SHP77 treated with DMSO at 0.1 percent for 48 hours (cell line): ENCODE measurements around the gene STARD7.

ENCODE experiments used
- DNase-seq: peaks from one replicate; lab custom pipeline; 2025; lab: John Stamatoyannopoulos, UW

Gene STARD7

DNA sequence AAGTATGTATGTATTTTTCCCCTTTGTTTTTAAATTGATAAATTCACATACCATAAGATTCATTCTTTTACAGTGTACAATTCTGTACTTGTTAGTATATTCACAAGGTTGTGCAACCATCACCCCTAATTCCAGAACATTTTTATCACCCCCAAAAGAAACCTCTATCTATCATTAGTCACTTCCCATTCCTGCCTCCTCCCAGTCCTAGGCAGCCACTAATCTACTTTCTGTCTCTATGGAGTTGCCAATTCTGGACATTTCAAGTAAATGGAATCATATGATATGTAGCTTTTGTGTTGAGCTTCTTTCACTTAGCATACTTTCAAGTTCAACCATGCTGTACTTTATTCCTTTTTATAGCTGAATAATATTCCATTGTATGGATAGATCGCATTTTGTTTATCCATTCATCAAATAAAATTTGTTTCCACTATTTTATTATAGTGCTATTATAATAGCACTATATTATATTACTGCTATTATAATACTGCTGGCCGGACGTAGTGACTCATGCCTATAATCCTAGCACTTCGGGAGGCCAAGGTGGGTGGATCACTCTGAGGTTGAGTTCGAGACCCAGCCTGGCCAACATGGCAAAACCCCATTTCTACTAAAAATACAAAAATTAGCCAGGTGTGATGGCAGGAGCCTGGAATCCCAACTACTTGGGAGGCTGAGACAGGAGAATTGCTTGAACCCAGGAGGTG is 10.9 kb downstream of the STARD7 start:
- no peak for DNase-seq

DNA sequence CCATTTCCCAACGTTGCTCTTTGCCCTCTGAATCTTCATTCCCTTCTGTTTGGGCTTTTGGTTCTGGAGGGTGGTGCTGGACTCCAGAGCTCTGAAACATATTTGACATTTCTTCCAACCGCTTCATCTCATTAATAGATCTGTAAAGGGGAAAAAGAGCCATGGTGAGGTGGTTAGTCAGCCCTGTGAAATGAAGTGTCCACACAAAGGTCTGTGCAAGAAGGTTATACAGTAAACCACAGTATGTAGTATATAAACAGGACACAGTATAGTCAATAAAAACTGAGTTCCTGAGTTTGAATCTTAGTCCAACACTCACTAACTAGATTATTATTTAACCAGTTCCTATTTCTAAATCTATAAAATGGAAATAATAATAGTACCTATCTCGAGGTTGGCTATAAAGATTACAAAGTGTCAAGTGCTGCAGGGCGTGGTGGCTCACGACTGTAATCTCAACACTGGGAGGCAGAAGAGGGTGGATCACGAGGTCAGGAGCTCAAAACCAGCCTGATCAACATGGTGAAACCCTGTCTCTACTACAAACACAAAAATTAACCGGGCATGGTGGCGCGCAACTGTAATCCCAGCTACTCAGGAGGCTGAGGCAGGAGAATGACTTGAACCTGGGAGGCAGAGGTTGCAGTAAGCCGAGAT is 13.1 kb downstream of the STARD7 start:
- DNase-seq: no peak

DNA sequence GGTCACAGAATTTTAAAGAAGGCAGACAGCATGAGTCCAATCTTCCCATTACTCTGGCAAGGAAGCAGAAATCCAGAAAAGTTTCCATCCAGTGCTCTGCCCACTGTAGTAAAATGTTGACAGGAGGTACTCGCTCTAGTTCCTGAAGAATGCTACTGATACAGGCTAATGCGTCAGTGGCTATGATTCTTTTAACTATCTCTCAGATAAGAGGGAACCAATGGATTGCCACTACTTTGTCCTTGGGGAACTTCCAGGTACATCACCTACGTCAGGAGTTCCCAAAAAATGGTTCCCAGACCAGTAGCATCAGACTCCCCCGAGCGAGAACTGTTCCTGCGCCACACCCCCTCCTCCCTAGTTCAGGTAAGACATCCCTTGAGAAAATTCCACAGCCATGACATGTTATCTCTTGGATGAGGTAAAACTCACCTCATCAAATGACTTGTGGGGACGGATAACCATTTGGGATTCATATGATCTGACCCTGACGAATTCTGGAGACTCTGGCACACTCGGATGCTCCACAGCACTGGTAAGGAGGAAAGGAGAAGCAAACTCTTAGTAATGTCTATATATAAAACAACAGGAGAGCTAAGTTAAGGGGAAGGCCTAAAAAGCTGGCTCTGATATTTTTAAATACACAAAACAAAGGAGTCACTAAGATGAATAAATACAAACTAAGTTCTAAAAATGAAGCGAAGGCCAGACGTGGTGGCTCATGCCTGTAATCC is 16.5 kb downstream of the STARD7 start:
- no peak for DNase-seq

DNA sequence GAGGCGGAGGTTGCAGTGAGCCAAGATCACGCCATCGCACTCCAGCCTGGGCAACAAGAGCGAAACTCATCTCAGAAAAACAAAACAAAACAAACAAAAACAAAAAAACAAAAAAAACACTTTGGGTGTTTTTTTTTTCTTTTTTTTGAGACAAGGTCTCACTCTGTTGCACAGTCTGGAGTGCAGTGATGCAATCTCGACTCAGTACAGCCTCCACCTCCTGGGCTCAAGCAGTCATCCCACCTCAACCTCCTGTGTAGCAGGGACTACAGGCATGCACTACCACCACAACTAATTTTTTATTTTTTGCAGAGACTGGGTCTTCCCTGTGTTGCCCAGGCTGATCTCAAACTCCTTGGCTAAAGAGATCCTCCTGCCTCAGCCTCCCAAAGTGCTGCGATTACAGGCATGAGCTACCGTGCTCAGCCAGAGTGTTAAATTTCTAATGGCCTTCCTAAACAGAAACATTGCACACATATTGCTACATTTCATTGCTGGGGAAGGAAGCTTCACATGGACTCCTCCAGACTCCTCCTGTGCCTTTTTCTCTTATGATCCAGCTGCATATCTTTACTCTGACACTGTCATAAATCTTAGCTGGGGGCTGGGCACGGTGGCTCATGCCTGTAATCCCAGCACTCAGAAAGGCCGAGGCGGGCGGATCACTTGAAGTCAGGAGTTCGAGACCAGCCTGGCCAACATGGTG is 19.7 kb downstream of the STARD7 start:
- no peak for DNase-seq

DNA sequence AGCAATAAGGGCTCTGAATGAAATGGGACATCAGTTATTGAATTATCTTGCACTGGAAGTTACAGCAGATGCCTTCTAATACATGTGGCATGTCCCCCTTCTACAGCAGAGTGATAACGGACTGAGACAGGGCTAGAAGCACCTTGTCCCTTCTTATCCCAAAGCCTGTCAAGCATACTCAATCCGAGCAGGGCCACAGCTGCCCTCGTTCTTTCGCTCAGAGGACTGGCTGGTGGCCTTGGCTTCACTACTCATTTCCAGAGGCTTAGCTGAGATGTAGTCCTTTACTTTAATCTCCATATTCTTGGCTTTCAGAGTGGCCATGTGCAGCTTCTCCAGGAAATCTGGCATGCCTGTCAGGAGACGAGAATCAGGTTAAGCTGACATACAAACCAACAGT is 22.1 kb downstream of the STARD7 start:
- DNase-seq: no peak

DNA sequence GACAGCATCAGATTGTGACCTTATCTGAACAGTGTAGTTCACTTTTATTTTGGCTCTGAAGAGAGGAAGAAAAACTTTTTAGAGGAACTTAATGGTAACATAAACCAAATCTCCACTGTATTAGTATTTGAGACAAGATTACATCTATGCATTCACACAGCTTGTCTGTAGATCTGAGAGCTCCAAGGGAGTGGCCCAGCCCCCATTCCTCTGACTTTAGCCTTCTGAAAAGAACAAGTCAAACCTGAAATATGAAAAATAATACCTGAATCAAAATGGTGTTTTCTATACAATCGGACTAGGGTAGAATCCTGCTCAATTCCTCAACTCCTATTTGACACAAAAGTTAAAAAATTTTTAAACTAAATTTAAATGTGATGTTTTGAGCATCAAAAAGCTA is 23.1 kb downstream of the STARD7 start:
- no peak for DNase-seq

DNA sequence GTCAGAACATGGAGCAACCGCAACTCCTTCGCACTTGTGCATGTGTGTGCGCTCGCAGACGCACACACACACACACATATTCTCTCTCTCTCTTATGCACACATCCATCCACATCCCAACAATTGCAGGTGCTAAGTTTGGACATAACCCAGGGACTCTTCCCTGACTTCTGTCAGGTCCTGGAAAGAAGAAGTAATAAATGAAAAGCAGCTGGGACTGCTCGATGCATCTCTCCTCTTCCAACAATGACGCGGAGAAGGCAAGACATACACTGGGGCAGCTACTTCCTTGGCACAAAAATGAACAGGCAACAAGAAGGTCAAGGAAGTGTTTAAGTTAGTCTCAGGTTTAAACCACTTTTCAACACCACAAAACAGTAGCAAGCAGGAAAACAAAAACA is 23.6 kb downstream of the STARD7 start:
- DNase-seq: no peak

DNA sequence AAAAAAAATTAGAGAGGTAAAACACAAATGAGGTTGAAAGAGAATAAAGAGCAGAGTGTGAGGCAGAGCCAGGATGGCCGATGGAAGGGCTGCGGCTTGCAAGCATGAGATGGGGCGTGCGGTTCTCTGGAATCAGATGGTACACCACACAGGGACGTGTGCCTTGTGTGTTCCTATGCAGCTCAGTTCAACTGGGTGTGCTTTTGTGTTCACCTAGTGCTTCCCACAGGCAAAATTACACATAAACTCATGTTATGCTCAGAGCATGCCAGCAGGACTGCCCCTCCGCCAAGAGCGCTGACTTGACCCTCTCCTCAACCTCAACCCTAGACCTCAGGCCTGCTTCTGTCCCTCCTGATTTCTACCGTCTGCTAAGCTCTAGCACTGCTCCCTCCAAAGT is 24.4 kb downstream of the STARD7 start:
- DNase-seq: no peak

DNA sequence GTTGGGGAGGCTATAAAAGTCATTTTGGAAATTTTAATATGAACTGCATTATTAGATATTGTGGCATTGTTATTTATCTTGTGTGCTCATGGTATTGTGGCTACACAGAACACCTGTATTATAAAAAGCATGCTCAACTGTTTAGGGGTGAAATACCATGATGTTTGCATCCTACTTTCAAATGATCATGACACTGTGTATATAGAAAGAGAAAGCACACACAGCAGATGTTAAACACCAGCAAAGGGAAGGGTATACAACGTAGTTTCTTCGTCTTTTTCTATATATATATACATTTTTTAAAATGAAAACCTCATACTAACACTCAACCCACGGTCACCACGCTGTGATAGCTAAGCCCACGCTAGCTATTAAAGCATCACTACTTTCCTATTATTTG is 27.1 kb downstream of the STARD7 start:
- DNase-seq: no peak

DNA sequence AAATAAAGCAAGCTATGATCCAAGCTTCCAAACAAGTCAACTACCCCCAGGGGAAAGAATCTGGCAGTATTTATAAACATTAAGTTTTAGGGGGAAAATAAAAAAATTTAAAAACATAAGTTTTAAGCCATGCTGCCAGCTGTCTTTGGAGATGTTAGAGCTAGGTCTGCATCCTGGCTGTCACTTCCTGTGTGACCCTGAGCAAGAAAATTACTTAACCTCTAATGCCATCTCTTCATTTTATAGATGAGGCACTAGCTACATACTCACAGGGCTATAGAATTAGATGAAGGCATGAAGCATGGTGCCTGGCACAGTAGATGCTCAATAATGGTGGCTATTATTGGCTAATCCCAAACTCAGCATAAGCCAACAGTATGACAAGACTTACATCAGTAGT is 28.1 kb downstream of the STARD7 start:
- no peak for DNase-seq

DNA sequence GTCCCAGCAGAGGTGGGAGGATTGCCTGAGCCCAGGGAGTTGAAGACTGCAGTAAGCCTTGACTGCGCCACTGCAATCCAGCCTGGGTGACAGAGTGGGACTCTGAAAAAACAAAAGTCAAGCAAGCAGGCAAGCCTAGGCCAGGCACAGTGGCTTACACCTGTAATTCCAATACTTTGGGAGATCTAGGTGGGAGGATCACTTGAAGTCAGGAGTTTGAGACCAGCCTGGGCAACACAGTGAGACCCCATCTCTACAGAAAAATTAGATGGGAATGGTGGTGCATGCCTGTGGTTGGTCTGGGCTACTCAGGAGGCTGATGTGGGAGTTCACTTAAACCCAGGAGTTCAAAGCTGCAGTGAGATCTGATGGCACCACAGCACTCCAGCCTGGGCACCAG is 28.6 kb downstream of the STARD7 start:
- DNase-seq: no peak

DNA sequence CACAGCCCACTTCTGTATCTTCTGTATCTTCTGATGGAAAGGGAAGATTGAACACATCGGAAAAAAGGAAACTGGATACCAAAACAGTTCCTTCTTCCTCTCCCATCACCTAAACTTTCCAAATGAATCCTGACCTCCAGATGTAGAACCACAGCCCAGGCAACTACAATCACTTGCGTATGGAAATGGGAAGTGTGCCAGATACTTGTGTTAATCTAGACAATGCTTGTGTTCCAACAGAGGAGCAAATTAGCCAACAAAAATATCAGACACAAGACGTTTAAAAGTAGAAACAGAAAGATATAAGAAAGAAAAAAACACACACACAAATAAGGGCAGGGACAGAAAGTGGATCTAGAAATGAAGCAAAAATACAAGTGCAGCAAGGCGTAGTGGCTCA is 32.0 kb downstream of the STARD7 start:
- DNase-seq: no peak

DNA sequence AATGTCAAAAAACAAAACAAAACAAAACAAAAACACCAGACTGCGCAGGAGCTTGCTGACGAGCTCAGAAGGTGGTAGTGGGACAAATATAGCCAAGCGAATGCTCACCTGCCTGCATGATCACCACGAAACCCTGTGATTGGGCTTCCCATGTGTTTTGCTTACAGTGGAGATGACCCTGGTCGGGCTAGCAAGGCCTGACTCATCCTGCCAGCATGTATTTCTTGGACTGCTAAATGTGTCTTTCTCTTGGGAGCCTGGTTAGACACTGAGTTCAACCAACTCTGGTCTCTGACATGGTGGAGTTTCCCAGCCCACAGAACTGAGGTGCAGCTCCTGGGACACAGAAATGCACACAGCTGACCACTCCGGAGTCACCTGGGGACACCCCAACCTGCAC is 32.7 kb downstream of the STARD7 start:
- DNase-seq: no peak

DNA sequence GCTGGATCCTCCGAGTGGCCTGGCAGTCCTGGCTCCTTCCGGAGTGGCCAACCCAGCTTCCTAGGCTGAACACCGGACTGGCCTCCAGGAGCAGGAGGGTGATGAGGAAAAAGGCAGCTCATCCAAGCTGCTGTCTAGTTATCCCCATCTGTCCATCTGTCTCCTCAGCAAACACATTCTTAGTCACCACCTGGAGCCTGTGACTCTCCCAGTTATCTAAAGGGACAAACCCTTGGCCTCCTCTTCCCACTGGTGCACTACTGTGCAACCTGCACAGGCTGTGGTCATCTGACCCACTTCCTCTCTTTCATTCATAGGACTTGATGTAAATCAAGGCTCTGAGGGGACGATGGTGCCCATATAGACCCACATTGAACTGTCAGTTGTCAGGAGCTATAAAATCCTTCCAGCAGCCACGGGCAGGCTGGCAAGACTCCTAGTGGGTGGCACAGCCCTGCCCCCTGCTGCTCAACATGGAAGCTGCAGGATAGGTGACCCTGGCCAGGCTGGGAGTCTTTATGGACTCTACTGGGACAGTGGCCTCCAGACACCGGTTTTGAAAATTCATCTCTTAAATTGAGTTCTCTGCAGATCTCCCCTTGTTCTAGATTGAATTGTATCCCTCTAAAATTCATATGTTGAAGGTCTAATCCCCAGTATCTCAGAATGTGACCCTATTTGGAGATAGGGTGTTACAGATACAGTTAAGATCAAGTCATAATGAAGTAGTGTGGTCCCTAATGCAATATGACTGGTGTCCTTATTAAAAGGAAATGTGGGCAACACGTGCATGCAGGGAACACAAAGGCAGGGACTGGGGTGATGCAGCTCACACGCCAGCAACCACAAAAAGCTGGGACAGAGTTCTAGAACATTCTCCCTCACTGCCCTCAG is 34.1 kb downstream of the STARD7 start:
- DNase-seq: peak; percentile 64

DNA sequence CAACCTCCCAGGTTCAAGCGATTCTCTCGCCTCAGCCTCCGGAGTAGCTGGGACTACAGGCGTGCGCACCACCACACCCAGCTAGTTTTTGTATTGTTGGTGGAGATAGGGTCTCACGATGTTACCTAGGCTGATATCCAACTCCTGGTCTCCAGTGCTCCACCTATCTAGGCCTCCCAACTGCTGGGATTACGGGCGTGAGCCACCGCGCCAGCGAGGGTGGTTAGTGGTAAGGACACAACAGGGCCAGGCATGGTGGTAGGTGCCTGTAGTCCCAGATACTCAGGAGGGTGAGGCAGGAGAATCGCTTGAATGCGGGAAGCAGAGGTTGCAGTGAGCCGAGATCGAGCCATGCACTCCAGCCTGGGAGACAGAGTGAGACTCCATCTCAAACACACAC is 36.8 kb downstream of the STARD7 start:
- no peak for DNase-seq

DNA sequence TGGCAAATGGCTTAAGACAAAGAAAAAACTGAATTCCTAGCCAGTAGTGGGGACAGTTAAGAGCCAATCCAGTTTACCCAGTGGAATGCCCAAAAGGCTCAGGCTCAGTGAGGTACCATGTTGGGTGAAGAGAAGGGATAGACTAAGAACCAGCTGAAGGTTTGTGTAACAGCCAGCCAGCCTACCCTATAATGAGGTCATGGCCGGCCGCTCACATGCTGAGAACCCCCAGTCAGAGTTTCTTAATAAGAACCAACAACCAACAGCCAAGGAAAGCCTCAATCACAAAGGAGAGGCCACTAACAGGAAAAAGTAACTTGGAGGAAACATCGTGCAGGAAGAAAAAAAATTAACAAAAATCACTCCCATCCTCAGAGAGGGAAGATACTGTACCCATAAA is 38.0 kb downstream of the STARD7 start:
- DNase-seq: no peak

DNA sequence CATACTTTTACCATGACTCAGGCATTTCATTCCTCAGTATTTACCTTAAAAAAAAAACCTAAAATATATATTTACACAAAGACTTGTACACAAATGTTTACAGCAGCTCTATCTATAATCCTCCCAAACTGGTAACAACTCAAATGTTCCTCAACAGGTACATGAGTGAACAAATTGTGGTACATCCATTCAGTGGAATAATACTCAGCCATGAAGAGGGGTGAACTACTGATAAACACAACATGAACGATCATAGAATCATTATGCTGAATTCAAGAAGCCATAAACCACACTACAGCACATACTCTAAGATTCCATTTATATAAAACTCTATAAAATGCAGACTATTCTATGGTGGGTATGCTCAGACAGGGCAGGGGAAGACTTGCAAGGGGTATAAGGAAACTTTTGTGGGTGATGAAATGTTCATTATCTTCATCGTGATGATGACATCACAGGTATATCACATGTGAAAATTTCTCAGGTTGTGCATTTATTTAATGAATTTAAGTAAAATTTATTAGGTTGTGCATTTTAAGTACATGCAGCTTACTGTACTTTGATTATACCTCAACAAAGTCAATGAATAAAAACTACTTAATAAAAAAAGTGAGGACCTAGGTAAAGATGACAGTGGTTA is 38.6 kb downstream of the STARD7 start:
- DNase-seq: no peak

DNA sequence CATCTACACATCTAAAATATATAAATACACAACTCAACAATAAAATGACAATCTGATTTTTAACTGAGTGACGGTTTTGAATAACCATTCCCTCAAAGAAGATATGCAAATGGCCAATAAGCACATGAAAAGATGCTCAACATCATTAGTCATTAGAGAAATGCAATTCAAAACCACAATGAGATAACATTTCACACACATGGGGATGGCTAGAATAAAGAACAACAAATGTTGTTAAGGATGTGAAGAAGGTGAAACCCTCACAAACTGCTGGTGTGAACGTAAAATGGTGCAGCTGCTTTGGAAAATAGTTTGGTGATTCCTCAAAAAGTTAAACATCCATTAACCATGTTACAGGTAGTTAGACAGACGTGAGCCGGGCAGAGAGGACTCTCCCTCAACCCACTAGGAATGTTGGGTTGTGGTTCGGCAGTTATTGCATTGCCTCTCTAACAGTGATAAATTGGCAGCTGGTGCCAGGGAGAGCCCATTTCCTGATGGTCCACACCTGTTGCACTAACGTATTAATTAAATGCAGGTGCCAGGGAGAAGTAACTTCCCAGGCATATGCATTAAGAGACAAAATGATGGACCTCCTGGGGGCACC is 41.1 kb downstream of the STARD7 start:
- DNase-seq: no peak

DNA sequence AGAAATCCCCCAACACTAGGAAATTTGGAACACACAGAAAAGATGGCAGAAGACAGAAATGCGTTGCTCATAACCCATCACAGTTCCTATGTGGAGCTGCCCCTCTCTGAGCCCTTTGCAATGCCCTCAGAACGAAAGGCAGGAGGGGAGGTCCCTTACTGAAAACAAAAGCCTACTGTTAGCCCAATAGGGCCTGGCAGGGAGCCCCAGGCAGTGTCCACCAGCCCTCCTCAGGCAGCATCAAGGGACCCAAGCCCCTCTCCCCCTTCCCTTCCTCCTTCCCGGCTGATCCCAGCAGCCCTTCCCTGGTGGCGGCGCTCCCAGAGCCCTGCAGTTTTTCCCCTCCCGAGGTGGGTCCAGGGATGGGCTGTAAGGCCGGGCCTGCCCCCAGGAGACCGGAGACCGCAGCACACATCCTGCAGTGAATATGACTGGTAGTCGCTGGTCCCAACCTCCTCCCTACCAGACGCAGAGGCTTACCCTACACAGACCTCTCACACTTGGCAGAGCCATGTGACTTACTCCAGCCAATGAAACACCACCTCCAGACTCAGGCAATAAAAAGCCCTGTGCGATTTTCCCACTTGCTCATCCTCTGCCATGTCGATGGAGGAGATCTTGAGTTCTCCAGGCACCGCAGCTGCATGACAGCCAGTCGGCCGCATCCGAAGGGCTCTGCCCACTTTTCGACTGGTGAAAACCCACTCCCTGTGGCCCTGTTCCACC is 44.0 kb downstream of the STARD7 start:
- no peak for DNase-seq

DNA sequence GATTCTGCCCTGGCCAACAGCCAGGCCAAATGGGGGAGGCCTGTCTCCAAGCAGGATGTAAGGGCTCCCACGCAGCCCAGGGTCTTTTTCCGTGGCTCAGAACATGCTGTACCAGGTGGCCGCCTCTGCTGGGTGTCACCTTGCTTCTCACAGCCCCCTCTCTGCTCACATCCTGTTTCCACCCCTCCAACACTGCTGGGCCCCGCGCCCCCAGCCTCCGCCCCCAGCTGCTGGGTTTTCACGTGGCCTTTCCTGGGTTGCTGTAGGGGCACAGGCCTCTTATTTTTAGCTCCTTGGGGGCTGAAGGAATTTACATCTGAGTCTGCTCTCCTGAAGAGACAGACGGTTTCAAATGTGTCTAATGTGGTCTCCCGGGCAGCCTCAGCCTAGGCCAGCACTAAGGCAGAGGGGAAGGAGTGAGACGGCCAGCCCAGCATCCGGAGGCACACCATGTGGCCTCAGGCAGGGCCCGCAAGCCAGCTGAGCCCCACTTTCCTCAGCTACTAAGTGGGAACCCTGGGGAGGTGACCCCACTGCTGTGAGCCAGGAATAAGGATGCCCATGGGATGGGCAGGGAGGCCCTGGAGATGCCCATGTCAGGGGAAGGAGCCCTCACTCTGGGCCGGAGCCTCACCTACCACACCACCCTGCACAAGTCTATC is 44.7 kb downstream of the STARD7 start:
- DNase-seq: no peak
